Activated gamma-delta T cell (primary cell): ENCODE data around the gene IFNA21.
"Not testable (repeated sequence)": the region's sequence is repeated elsewhere in the genome, so short reads cannot be mapped to it uniquely, and the experiment has no call there.

Experiments
- DNase-seq: peaks from one replicate; lab custom pipeline; 2025; lab: John Stamatoyannopoulos, UW

Gene IFNA21

DNA sequence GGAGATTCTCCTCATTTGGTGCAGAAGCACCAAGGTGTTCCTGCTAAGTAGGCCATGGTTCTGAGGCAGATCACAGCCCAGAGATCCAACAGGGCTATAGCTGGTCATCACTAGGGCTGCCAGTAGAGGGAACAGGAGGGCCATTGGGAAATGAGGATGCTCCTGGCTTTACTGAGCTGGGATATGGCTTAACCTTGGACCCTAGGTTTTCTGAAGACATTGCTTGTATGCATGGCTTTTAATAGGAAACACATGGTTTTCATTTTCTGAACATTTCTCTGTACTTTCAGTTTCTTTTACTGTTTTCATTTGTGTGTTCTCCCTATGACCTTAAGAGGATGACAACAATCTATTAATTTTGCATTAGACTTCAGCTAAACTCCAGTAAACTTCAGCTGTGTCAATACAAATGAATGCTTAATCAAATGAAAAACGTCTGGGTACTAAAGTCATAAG is 25.0 kb downstream of the IFNA21 start, which contains the start of gene IFNW1:
TSS of gene IFNW1 (minus strand) at position 406 of the 456 bp plus-strand sequence. CDS start at position 144, 262 bp downstream.
- DNase-seq = no peak

DNA sequence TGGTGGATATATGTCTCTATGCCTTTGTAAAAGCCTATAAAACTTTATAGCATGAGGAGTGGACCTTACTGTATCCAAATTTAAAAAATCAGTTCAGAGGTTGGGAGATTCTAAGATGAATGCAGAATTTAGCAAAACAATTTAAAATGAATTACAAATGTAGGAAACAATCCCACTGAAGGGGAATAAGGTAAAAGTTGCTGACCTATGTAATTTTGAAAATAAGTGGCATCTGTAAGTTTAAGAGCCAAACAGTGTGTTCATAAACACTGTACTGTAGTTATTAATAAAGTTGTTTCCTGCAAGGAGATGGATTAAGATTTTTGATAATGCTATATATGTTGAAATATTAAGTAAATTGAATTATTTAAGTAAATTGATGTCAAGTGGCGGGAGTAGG is 29.4 kb downstream of the IFNA21 start:
- DNase-seq = no peak

GRCh38 chr9:21135736-21136135 is 30.7 kb downstream of the IFNA21 start:
- no peak for DNase-seq

GRCh38 chr9:21128186-21128585 is 38.3 kb downstream of the IFNA21 start:
- DNase-seq = not testable (repeated sequence)

DNA sequence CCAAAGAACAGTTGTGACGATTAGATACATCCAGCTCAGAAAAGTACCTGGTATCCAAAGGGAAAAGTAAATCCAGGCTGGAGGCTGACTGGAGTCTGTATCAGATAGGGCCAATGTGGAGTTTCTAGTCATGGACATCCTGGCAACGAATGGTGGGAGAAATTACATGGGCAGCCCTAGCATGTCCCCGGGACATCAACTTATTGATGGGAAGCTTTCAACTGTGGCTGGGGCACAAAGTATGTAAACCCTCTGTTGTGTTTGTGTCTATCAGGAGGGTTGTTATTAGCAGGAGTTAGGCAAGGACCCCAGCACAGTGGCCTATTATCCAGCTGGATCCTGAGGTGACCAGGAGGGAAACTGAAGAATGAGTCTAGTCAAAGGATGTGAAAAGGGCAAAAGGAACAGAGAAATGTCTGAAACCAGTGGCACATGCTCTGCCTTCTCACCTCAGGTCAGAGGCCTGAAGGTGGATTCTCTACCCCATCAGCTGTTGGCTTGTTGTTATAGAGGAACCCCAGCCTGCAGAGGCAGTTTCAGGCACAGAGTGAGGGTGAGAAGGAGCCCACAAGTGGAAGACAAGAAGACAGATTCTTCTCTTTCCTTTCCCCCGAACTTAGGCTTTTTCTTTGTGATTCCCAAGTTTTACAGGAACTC is 44.7 kb downstream of the IFNA21 start:
- no peak for DNase-seq

GRCh38 chr9:21121079-21121478 is 45.4 kb downstream of the IFNA21 start:
- DNase-seq = no peak

GRCh38 chr9:21119093-21119770 is 47.2 kb downstream of the IFNA21 start:
- no peak for DNase-seq
